ENCODE data around the gene LINC00305.

- TF ChIP-seq CTCF (IDR thresholded peaks at IDR 0.05) (no peak), ZFX (IDR thresholded peaks at IDR 0.05; ENCODE audit: borderline replicate concordance) (no peak)
These were observed 104.3 kb downstream of the LINC00305 start for GRCh38 chr18:64044616-64045015.
